HCT116 (cell line): ENCODE data around the gene ARHGEF25.

ENCODE experiments used
- EZH2 ChIP-seq: fragments of 200-600 bp; sonication (generic); IDR thresholded peaks from 2 replicates; pipeline ENCODE4 v1.6.1; 2017; ENCODE audit warnings: antibody characterized with exemption, mixed run types
- TF ChIP-seq, protein P1 (sequence below), 3 experiments: fragments of 200-600 bp in 1 of 3; sonication (generic) in 1 of 3; IDR thresholded peaks in 2 of 3; conservative IDR thresholded peaks in 1 of 3; 2 replicates each; pipeline ENCODE4 v1.5.1; 2012 to 2017; ENCODE audit warnings: low read depth in 2 of 3, low read length in 2 of 3, antibody characterized with exemption in 1 of 3, borderline replicate concordance in 1 of 3, control low read depth in 1 of 3, mild to moderate bottlenecking in 1 of 3, mixed read lengths in 1 of 3, mixed run types in 1 of 3, moderate library complexity in 1 of 3; ENCODE audit not compliant: insufficient read depth in 1 of 3

DNA sequence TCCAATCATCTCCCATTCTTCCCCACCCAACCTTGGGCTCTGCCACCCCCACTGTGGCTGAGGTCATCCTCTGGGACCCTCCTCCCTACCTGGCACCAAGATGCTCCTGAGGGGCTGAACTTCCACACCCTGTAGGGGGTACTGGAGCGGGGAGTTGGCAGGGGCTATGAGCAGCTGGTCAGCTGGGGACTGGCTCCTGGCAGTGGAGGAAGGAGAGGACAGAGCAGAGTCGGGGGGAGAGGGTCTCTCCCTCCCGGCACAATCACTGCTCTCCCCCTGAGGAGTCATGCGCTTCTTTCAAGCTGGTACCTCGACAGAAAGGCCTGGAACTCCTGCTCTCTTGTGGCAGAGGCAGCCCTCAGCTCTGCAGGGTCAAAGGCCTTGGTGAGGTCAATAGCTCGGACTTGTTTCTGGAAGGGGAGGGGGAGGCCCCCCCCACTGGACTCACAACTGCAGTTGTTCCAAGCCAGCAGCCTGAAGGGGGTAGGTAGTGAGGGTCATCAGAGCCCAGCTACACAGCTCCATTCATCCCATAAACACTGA, 19.7 kb downstream of the ARHGEF25 start:
- TF ChIP-seq, protein P1, sequence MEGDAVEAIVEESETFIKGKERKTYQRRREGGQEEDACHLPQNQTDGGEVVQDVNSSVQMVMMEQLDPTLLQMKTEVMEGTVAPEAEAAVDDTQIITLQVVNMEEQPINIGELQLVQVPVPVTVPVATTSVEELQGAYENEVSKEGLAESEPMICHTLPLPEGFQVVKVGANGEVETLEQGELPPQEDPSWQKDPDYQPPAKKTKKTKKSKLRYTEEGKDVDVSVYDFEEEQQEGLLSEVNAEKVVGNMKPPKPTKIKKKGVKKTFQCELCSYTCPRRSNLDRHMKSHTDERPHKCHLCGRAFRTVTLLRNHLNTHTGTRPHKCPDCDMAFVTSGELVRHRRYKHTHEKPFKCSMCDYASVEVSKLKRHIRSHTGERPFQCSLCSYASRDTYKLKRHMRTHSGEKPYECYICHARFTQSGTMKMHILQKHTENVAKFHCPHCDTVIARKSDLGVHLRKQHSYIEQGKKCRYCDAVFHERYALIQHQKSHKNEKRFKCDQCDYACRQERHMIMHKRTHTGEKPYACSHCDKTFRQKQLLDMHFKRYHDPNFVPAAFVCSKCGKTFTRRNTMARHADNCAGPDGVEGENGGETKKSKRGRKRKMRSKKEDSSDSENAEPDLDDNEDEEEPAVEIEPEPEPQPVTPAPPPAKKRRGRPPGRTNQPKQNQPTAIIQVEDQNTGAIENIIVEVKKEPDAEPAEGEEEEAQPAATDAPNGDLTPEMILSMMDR (IDR thresholded peaks at IDR 0.05 in 2 of 3, conservative IDR thresholded peaks at IDR 0.05 in 1 of 3; ENCODE audit: borderline replicate concordance in 1 of 3, insufficient read depth in 1 of 3, low read depth in 2 of 3, low read length in 2 of 3) = no peak
- TF ChIP-seq EZH2 = no peak
